Fibroblast of lung (primary cell): ENCODE results near the gene OR2AT4.

Source experiments
- CTCF ChIP-seq, 2 donors: IDR thresholded peaks in 1 of 2; conservative IDR thresholded peaks in 1 of 2; 1 replicate in 1 of 2; 2 replicates in 1 of 2; pipeline ENCODE4 v1.5.1; 2011 to 2012; ENCODE audit warnings: low read length in 2 of 2, control low read depth in 1 of 2, inconsistent platforms in 1 of 2, low read depth in 1 of 2, mild to moderate bottlenecking in 1 of 2
- EZH2 ChIP-seq: IDR thresholded peaks from 2 replicates; pipeline ENCODE4 v1.5.1; 2012; ENCODE audit warnings: low read length, control low read depth, mild to moderate bottlenecking; ENCODE audit errors: missing control alignments

GRCh38 chr11:75135651-75136050, 39.0 kb upstream of the OR2AT4 start:
- TF ChIP-seq CTCF (conservative IDR thresholded peaks at IDR 0.05 in 1 of 2, IDR thresholded peaks at IDR 0.05 in 1 of 2; ENCODE audit: low read depth in 1 of 2, low read length in 2 of 2) (no peak), EZH2 (no peak)
